Measurements from ENCODE around the gene BACH2.

GRCh38 chr6:90154755-90155470 is 141.7 kb downstream of the BACH2 start:
- TF ChIP-seq CTCF (IDR thresholded peaks at IDR 0.05 in 2 of 3, conservative IDR thresholded peaks at IDR 0.05 in 1 of 3; ENCODE audit: control insufficient read depth in 2 of 3, extremely low read depth in 1 of 3, insufficient read depth in 1 of 3, low read depth in 3 of 3, low read length in 3 of 3) = no peak
- no peak for TF ChIP-seq EZH2 (IDR thresholded peaks at IDR 0.05; ENCODE audit: borderline replicate concordance, control insufficient read depth, low read depth, low read length)
- TF ChIP-seq ZNF592 (IDR thresholded peaks at IDR 0.05) = no peak
- no peak for TF ChIP-seq BMI1 (IDR thresholded peaks at IDR 0.05; ENCODE audit: borderline replicate concordance)
- no peak for TF ChIP-seq ASH2L (IDR thresholded peaks at IDR 0.05; ENCODE audit: borderline replicate concordance, low read depth)
- TF ChIP-seq HCFC1 (IDR thresholded peaks at IDR 0.05; ENCODE audit: low read length) = no peak
- no peak for TF ChIP-seq USF2 (IDR thresholded peaks at IDR 0.05; ENCODE audit: borderline replicate concordance, low read depth, low read length)
- TF ChIP-seq CHD2 (IDR thresholded peaks at IDR 0.05; ENCODE audit: borderline replicate concordance, low read depth, low read length) = no peak
- TF ChIP-seq MAX (IDR thresholded peaks at IDR 0.05; ENCODE audit: low read depth, low read length) = no peak
- no peak for TF ChIP-seq ESRRA (IDR thresholded peaks at IDR 0.05; ENCODE audit: low read length)
- no peak for TF ChIP-seq NR2C1 (IDR thresholded peaks at IDR 0.05)
- TF ChIP-seq SPI1 (IDR thresholded peaks at IDR 0.05; ENCODE audit: borderline replicate concordance, insufficient read depth, low read depth, low read length) = no peak
- no peak for TF ChIP-seq CHD4 (IDR thresholded peaks at IDR 0.05)
- no peak for TF ChIP-seq MLLT1 (IDR thresholded peaks at IDR 0.05)
